ENCODE data around the gene KRTAP13-1. TPM values are rescaled to one million over a fixed set of nuclear protein-coding genes. Genes with fewer than 3 reads are reported as not detected.
A peak's percentile ranks its signal among the peaks of the same experiment; 100 is the strongest.

Gene KRTAP13-1

DNA sequence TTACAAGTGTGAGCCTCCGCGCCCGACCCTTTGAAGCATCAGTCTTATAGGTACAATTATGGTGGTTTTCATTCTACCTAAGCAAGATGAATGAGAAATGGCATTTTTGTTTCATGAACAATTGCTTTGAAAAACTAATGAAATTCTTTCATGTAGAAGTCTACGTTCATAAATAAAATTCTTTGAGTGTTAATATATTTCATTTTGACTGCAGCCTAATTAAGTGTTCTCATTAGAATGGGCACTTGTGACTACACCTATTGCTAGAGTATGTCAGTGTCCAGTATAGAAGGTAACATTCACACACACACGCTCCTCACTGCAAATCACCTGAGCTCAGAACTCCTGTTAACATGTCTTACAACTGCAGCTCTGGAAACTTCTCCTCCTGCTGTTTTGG lies 44.1 kb downstream of the KRTAP13-1 start, which contains the start of gene KRTAP15-1:
TSS of gene KRTAP15-1 (plus strand) at position 301 of the 400 bp plus-strand sequence. CDS start at position 354, 53 bp downstream.
- no peak within 1 kb of the TSS for H4K5ac ChIP-seq (ENCODE audit: low read length)
- no peak within 1 kb of the TSS for H3K27ac ChIP-seq (ENCODE audit: low read depth, low read length)
- H3K9ac ChIP-seq (ENCODE audit: low read length), result no peak within 1 kb of the TSS
- no peaks in the 10 kb centered on the region for H3K4me1 ChIP-seq (ENCODE audit: control insufficient read depth, low read depth, low read length)
- no peak within 1 kb of the TSS for H3K4me3 ChIP-seq (ENCODE audit: low read length)
- no peak within 1 kb of the TSS for H4K8ac ChIP-seq (ENCODE audit: low read depth, low read length)
- H3K79me1 ChIP-seq (ENCODE audit: low read length), result no peaks in the 10 kb centered on the region
- H2BK120ac ChIP-seq (ENCODE audit: low read depth, low read length), result no peak within 1 kb of the TSS
- H3K4ac ChIP-seq (ENCODE audit: low read depth, low read length), result no peak within 1 kb of the TSS
- H2AK5ac ChIP-seq (ENCODE audit: low read length), result no peak within 1 kb of the TSS
- no peak within 1 kb of the TSS for H3K56ac ChIP-seq (ENCODE audit: low read length)
- WGBS (ENCODE audit: extremely low coverage, insufficient coverage, low lambda C conversion rate), result no CpG with 5 or more reads among the region's 5 CpGs
- H2BK15ac ChIP-seq (replicated peaks; ENCODE audit: low read depth), result no peak within 1 kb of the TSS
- no peaks in the 10 kb centered on the region for H3K27me3 ChIP-seq (ENCODE audit: insufficient read depth, low read length, poor library complexity)
- H3K4me2 ChIP-seq (ENCODE audit: low read length), result no peak within 1 kb of the TSS
- H3K79me2 ChIP-seq (ENCODE audit: control insufficient read depth, insufficient read depth, low read length), result no peaks in the 10 kb centered on the region
- DNase-seq, result no peak
- no peak within 1 kb of the TSS for H3K18ac ChIP-seq (ENCODE audit: low read length)
- no peak within 1 kb of the TSS for H3K23ac ChIP-seq (ENCODE audit: low read length)
- H2BK5ac ChIP-seq (ENCODE audit: low read length), result no peak within 1 kb of the TSS
- no peaks in the 10 kb centered on the region for H3K36me3 ChIP-seq (ENCODE audit: control insufficient read depth, insufficient read depth, low read length)

DNA sequence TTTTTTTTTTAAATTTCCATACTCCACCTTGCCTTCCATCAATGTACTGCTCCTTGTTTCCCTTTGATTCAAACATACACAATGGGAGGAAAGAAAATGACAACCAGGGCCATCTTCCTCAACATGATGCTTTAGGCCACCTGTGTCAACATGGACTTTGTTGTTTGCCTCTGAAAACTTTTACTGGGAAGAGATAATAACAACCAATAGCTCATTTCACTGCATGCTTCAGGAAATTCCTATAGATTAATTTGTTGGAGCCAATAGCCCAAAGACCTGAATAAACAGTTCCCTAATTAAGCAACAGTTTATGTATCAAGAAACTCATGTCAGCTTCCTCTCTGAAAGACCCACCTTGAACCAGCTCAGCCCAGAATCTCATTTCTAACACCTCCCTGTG lies 47.4 kb downstream of the KRTAP13-1 start:
- Histone ChIP-seq H2BK120ac (ENCODE audit: low read depth, low read length) (no peak overlapping the region), H4K8ac (ENCODE audit: low read depth, low read length) (no peak overlapping the region), H4K5ac (ENCODE audit: low read length) (no peak overlapping the region), H3K23ac (ENCODE audit: low read length) (no peak overlapping the region), H3K27ac (ENCODE audit: low read depth, low read length) (no peak overlapping the region), H3K56ac (ENCODE audit: low read length) (no peak overlapping the region), H3K36me3 (ENCODE audit: control insufficient read depth, insufficient read depth, low read length) (no peaks in the 10 kb centered on the region), H3K4me1 (ENCODE audit: control insufficient read depth, low read depth, low read length) (no peaks in the 10 kb centered on the region), H3K27me3 (ENCODE audit: insufficient read depth, low read length, poor library complexity) (no peaks in the 10 kb centered on the region), H3K4me3 (ENCODE audit: low read length) (no peak overlapping the region), H3K79me2 (ENCODE audit: control insufficient read depth, insufficient read depth, low read length) (no peaks in the 10 kb centered on the region), H2BK5ac (ENCODE audit: low read length) (no peak overlapping the region), H2AK5ac (ENCODE audit: low read length) (no peak overlapping the region), H3K18ac (ENCODE audit: low read length) (no peak overlapping the region), H3K9ac (ENCODE audit: low read length) (no peak overlapping the region), H3K79me1 (ENCODE audit: low read length) (no peaks in the 10 kb centered on the region), H3K4me2 (ENCODE audit: low read length) (no peak overlapping the region), H3K4ac (ENCODE audit: low read depth, low read length) (no peak overlapping the region), H2BK15ac (replicated peaks; ENCODE audit: low read depth) (no peak overlapping the region)
- no peak for DNase-seq

DNA sequence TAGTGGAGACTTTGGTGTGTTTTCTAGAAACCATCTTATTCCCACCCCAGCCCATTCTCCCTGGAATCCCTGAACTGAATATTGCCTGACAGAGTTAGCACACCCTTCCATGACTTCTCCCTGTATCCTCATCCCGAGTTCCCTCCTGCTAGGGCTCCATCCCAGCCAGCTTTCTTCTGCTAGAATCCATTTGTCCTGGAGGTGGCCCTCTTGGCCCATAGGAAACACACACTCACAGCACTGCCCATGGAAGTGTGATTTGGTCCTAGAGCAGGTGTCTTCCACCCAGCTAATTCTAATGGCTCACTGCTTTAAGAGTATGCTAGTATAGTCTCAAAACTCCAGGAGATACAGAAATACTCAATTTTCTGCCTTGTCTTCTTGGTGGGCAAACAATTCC lies 48.4 kb downstream of the KRTAP13-1 start:
- no peak overlapping the region for H2BK15ac ChIP-seq (replicated peaks; ENCODE audit: low read depth)
- no peak overlapping the region for H3K4ac ChIP-seq (ENCODE audit: low read depth, low read length)
- DNase-seq, result peak; percentile 15
- no peaks in the 10 kb centered on the region for H3K36me3 ChIP-seq (ENCODE audit: control insufficient read depth, insufficient read depth, low read length)
- H4K8ac ChIP-seq (ENCODE audit: low read depth, low read length), result no peak overlapping the region
- no peak overlapping the region for H2BK120ac ChIP-seq (ENCODE audit: low read depth, low read length)
- no peaks in the 10 kb centered on the region for H3K4me1 ChIP-seq (ENCODE audit: control insufficient read depth, low read depth, low read length)
- H3K56ac ChIP-seq (ENCODE audit: low read length), result no peak overlapping the region
- H3K27ac ChIP-seq (ENCODE audit: low read depth, low read length), result no peak overlapping the region
- H3K9ac ChIP-seq (ENCODE audit: low read length), result no peak overlapping the region
- H3K4me3 ChIP-seq (ENCODE audit: low read length), result no peak overlapping the region
- H3K4me2 ChIP-seq (ENCODE audit: low read length), result no peak overlapping the region
- no peak overlapping the region for H4K5ac ChIP-seq (ENCODE audit: low read length)
- no peaks in the 10 kb centered on the region for H3K27me3 ChIP-seq (ENCODE audit: insufficient read depth, low read length, poor library complexity)
- H3K79me2 ChIP-seq (ENCODE audit: control insufficient read depth, insufficient read depth, low read length), result no peaks in the 10 kb centered on the region
- no CpG with 5 or more reads among the region's 1 CpG for WGBS (ENCODE audit: extremely low coverage, insufficient coverage, low lambda C conversion rate)
- no peak overlapping the region for H2BK5ac ChIP-seq (ENCODE audit: low read length)
- H2AK5ac ChIP-seq (ENCODE audit: low read length), result no peak overlapping the region
- no peak overlapping the region for H3K23ac ChIP-seq (ENCODE audit: low read length)
- H3K18ac ChIP-seq (ENCODE audit: low read length), result no peak overlapping the region
- H3K79me1 ChIP-seq (ENCODE audit: low read length), result no peaks in the 10 kb centered on the region

Small RNA genes within 50 kb of the gene (small RNA-seq; reads per million reads assigned to genes)
- gene KRTAP23-1 (ENCODE audit: insufficient read depth), result not detected
- not detected for gene MIR4327 (ENCODE audit: insufficient read depth)
